Measurements from ENCODE around the gene IGIP. TPM values are rescaled to one million over a fixed set of nuclear protein-coding genes. Genes with fewer than 3 reads are reported as not detected.

Gene IGIP
- total and polyA plus RNA-seq, 4 donors = 2.3 to 11.8 (median 3.7) TPM

GRCh38 chr5:140109759-140110645 is 15.7 kb upstream of the IGIP start:
- Histone ChIP-seq H3K9me3 (ENCODE audit: control insufficient read depth in 4 of 4, low read length in 3 of 4) (no peaks in the 10 kb centered on the region), H3K9ac (ENCODE audit: low read depth in 1 of 2, low read length in 2 of 2) (peak overlapping the region in 1 of 2 donors; percentile 50), H3K27me3 (ENCODE audit: control insufficient read depth in 4 of 4, insufficient read depth in 4 of 4, low read length in 3 of 4) (no peaks in the 10 kb centered on the region), H3K27ac (ENCODE audit: low read depth in 1 of 2, low read length in 2 of 2) (no peak overlapping the region), H3K36me3 (ENCODE audit: control insufficient read depth in 4 of 4, insufficient read depth in 3 of 4, low read depth in 1 of 4, low read length in 3 of 4) (no peaks in the 10 kb centered on the region), H3K4me1 (ENCODE audit: control insufficient read depth in 4 of 4, insufficient read depth in 4 of 4, low read length in 3 of 4) (peaks cover 11 to 55% (median 36%) of the 10 kb centered on the region in 4 donors), H3K4me3 (ENCODE audit: low read depth in 1 of 3, low read length in 3 of 3) (no peak overlapping the region)
- 90% methylated on average over 2 of the region's 2 CpGs for WGBS
- no peak for TF ChIP-seq GABPA (IDR thresholded peaks at IDR 0.05 in 1 of 2, conservative IDR thresholded peaks at IDR 0.05 in 1 of 2)
- TF ChIP-seq ZBTB33 (IDR thresholded peaks at IDR 0.05) = no peak
- no peak for TF ChIP-seq JUND (IDR thresholded peaks at IDR 0.05)
- no peak for TF ChIP-seq FOXA2 (IDR thresholded peaks at IDR 0.05)
- no peak for TF ChIP-seq RXRA (IDR thresholded peaks at IDR 0.05)
- TF ChIP-seq, protein P1, sequence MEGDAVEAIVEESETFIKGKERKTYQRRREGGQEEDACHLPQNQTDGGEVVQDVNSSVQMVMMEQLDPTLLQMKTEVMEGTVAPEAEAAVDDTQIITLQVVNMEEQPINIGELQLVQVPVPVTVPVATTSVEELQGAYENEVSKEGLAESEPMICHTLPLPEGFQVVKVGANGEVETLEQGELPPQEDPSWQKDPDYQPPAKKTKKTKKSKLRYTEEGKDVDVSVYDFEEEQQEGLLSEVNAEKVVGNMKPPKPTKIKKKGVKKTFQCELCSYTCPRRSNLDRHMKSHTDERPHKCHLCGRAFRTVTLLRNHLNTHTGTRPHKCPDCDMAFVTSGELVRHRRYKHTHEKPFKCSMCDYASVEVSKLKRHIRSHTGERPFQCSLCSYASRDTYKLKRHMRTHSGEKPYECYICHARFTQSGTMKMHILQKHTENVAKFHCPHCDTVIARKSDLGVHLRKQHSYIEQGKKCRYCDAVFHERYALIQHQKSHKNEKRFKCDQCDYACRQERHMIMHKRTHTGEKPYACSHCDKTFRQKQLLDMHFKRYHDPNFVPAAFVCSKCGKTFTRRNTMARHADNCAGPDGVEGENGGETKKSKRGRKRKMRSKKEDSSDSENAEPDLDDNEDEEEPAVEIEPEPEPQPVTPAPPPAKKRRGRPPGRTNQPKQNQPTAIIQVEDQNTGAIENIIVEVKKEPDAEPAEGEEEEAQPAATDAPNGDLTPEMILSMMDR (IDR thresholded peaks at IDR 0.05; ENCODE audit: low read depth, low read length, missing input control) = no peak
- TF ChIP-seq TAF1 (conservative IDR thresholded peaks at IDR 0.05) = no peak
- no peak for TF ChIP-seq REST (IDR thresholded peaks at IDR 0.05)
- no peak for TF ChIP-seq HNF4A (conservative IDR thresholded peaks at IDR 0.05)
- no peak for TF ChIP-seq RAD21 (IDR thresholded peaks at IDR 0.05)
- DNase-seq (ENCODE audit: low spot score) = no peak

GRCh38 chr5:140110646-140110957 is 15.1 kb upstream of the IGIP start:
- TF ChIP-seq, protein P2, sequence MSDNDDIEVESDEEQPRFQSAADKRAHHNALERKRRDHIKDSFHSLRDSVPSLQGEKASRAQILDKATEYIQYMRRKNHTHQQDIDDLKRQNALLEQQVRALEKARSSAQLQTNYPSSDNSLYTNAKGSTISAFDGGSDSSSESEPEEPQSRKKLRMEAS (IDR thresholded peaks at IDR 0.05) = no peak
- H3K27ac ChIP-seq (ENCODE audit: low read depth in 1 of 2, low read length in 2 of 2) = no peak overlapping the region
- no peak for DNase-seq (ENCODE audit: low spot score)
- H3K27me3 ChIP-seq (ENCODE audit: control insufficient read depth in 4 of 4, insufficient read depth in 4 of 4, low read length in 3 of 4) = no peaks in the 10 kb centered on the region
- 82% methylated on average over 1 of the region's 1 CpG for WGBS
- H3K36me3 ChIP-seq (ENCODE audit: control insufficient read depth in 4 of 4, insufficient read depth in 3 of 4, low read depth in 1 of 4, low read length in 3 of 4) = no peaks in the 10 kb centered on the region
- peaks cover 11 to 61% (median 41%) of the 10 kb centered on the region in 4 donors for H3K4me1 ChIP-seq (ENCODE audit: control insufficient read depth in 4 of 4, insufficient read depth in 4 of 4, low read length in 3 of 4)
- no peak overlapping the region for H3K9ac ChIP-seq (ENCODE audit: low read depth in 1 of 2, low read length in 2 of 2)
- H3K4me3 ChIP-seq (ENCODE audit: low read depth in 1 of 3, low read length in 3 of 3) = no peak overlapping the region
- no peaks in the 10 kb centered on the region for H3K9me3 ChIP-seq (ENCODE audit: control insufficient read depth in 4 of 4, low read length in 3 of 4)

All from liver (tissue), 9 donors.